DMS79 treated with DMSO at 0.1 percent for 48 hours (cell line): ENCODE results near the gene SERTM1.

ENCODE experiments used
- DNase-seq: peaks from one replicate; lab custom pipeline; 2025; lab: John Stamatoyannopoulos, UW

The SERTM1 gene

GRCh38 chr13:36673838-36674326 is at the start of gene SERTM1:
SERTM1 (plus strand) TSS chr13:36674020; CDS start chr13:36695079, 21,059 bp downstream.
- peak; percentile 38 for DNase-seq

GRCh38 chr13:36628377-36629056 is 45.3 kb upstream of the SERTM1 start:
- DNase-seq: no peak

GRCh38 chr13:36629057-36629385 is 44.8 kb upstream of the SERTM1 start:
- no peak for DNase-seq

GRCh38 chr13:36630181-36630803 is 43.5 kb upstream of the SERTM1 start:
- DNase-seq: no peak

- no peak for DNase-seq
Observed at GRCh38 chr13:36639610-36640009, 34.2 kb upstream of the SERTM1 start.

- no peak for DNase-seq
Observed at GRCh38 chr13:36650611-36651010, 23.2 kb upstream of the SERTM1 start.

GRCh38 chr13:36665630-36666029 is 8.2 kb upstream of the SERTM1 start:
- no peak for DNase-seq

GRCh38 chr13:36666477-36667229 is 7.2 kb upstream of the SERTM1 start:
- DNase-seq: peak; percentile 76

GRCh38 chr13:36668316-36668715 is 5.5 kb upstream of the SERTM1 start:
- DNase-seq: no peak

- DNase-seq: no peak
Observed at GRCh38 chr13:36673352-36673751, 468 bp upstream of the SERTM1 start.

- peak; percentile 50 for DNase-seq
Observed at GRCh38 chr13:36674337-36675212, 755 bp downstream of the SERTM1 start.

- peak; percentile 50 for DNase-seq
Observed at GRCh38 chr13:36675213-36675536, 1.4 kb downstream of the SERTM1 start.

GRCh38 chr13:36680913-36681312 is 7.1 kb downstream of the SERTM1 start:
- DNase-seq: peak; percentile 83

GRCh38 chr13:36681894-36682624 is 8.2 kb downstream of the SERTM1 start:
- peak; percentile 88 for DNase-seq

- DNase-seq: no peak
Observed at GRCh38 chr13:36683701-36684100, 9.9 kb downstream of the SERTM1 start.

- no peak for DNase-seq
Observed at GRCh38 chr13:36685927-36686326, 12.1 kb downstream of the SERTM1 start.

- DNase-seq: no peak
Observed at GRCh38 chr13:36696410-36697010, 22.7 kb downstream of the SERTM1 start.

- DNase-seq: no peak
Observed at GRCh38 chr13:36700170-36700569, 26.4 kb downstream of the SERTM1 start.

GRCh38 chr13:36706755-36707154 is 32.9 kb downstream of the SERTM1 start:
- DNase-seq: no peak

GRCh38 chr13:36709136-36709890 is 35.5 kb downstream of the SERTM1 start:
- DNase-seq: peak; percentile 66
